Activated naive CD8-positive, alpha-beta T cell treated with anti-CD3 and anti-CD28 coated beads, Interleukin-2, amount 10 ng/mL, durations not matched to agents 7 days and 5 days (primary cell): Measurements from ENCODE around the gene PODXL2. TPM values are rescaled to one million over a fixed set of nuclear protein-coding genes. Genes with fewer than 3 reads are reported as not detected.

Experiments
- ATAC-seq: fragments of 150-1000 bp; cut with Tn5 transposase; one replicate; pipeline ENCODE4 v1.10.0; 2021; ENCODE audit warnings: low read depth, moderate library complexity
- POLR2A ChIA-PET: fragments of 350-600 bp; sonication (Branson Sonifier 250); formaldehyde crosslinking; loops from one replicate; lab custom pipeline; 2021; ENCODE audit warnings: antibody characterized with exemption; lab: Charles Lee
- DNase-seq: peaks from one replicate; pipeline ENCODE4 v3.0.0; 2021
- H3K27ac Mint-ChIP-seq: one replicate; pipeline ENCODE4 v1.8.0; 2022; ENCODE audit warnings: mild to moderate bottlenecking, mixed read lengths
- H3K27me3 Mint-ChIP-seq: one replicate; pipeline ENCODE4 v1.8.0; 2022; ENCODE audit warnings: mild to moderate bottlenecking, moderate library complexity, mixed read lengths
- H3K36me3 Mint-ChIP-seq: one replicate; pipeline ENCODE4 v1.8.0; 2021; ENCODE audit warnings: mild to moderate bottlenecking, mixed read lengths
- H3K4me1 Mint-ChIP-seq: one replicate; pipeline ENCODE4 v1.8.0; 2021; ENCODE audit warnings: mixed read lengths
- H3K4me3 Mint-ChIP-seq: one replicate; pipeline ENCODE4 v1.8.0; 2022; ENCODE audit warnings: mild to moderate bottlenecking, moderate library complexity, mixed read lengths
- H3K9me3 Mint-ChIP-seq: one replicate; pipeline ENCODE4 v1.8.0; 2021; ENCODE audit warnings: mixed read lengths
- total RNA-seq, 2 experiments: library from RNA; stranded (reverse); gene quantifications; one replicate each; pipeline ENCODE4 v1.2.3, GENCODE V29; 2021

PODXL2 gene
- total RNA-seq, 2 experiments from 2014 or later = 2.2 TPM

GRCh38 chr3:127711021-127711695 lies 82.2 kb downstream of the PODXL2 start:
- POLR2A ChIA-PET = no interaction called here
- peak; percentile 1 for DNase-seq

GRCh38 chr3:127711896-127712295 lies 82.9 kb downstream of the PODXL2 start:
- Mint-ChIP-seq H3K4me1 (no peaks in the 10 kb centered on the region), H3K4me3 (no peak overlapping the region), H3K27me3 (peaks cover 4% of the 10 kb centered on the region), H3K36me3 (no peaks in the 10 kb centered on the region), H3K9me3 (no peaks in the 10 kb centered on the region), H3K27ac (no peak overlapping the region)
- ATAC-seq (no peak), DNase-seq (peak; percentile 5)
- POLR2A ChIA-PET = no interaction called here

More at GRCh38 chr3:127711021-127711695, 82.2 kb downstream of the PODXL2 start:
- Mint-ChIP-seq H3K27ac (no peak overlapping the region), H3K9me3 (no peaks in the 10 kb centered on the region), H3K4me3 (no peak overlapping the region), H3K36me3 (no peaks in the 10 kb centered on the region), H3K27me3 (peaks cover 4% of the 10 kb centered on the region), H3K4me1 (no peaks in the 10 kb centered on the region)
- no peak for ATAC-seq

- Mint-ChIP-seq H3K4me3 (no peak overlapping the region), H3K36me3 (no peaks in the 10 kb centered on the region), H3K27ac (no peak overlapping the region), H3K27me3 (peaks cover 4% of the 10 kb centered on the region), H3K4me1 (no peaks in the 10 kb centered on the region), H3K9me3 (no peaks in the 10 kb centered on the region)
- ATAC-seq (no peak), DNase-seq (no peak)
- POLR2A ChIA-PET = no interaction called here
Observed at GRCh38 chr3:127712461-127712860, 83.5 kb downstream of the PODXL2 start.

GRCh38 chr3:127712881-127713771 lies 84.1 kb downstream of the PODXL2 start:
- H3K27ac Mint-ChIP-seq = no peak overlapping the region
- no peaks in the 10 kb centered on the region for H3K36me3 Mint-ChIP-seq
- DNase-seq (no peak), ATAC-seq (no peak)
- POLR2A ChIA-PET = no interaction called here
- no peaks in the 10 kb centered on the region for H3K4me1 Mint-ChIP-seq
- peaks cover 4% of the 10 kb centered on the region for H3K27me3 Mint-ChIP-seq
- H3K9me3 Mint-ChIP-seq = no peaks in the 10 kb centered on the region
- no peak overlapping the region for H3K4me3 Mint-ChIP-seq

- Mint-ChIP-seq H3K36me3 (no peaks in the 10 kb centered on the region), H3K4me3 (no peak overlapping the region), H3K27ac (no peak overlapping the region), H3K9me3 (no peaks in the 10 kb centered on the region), H3K4me1 (no peaks in the 10 kb centered on the region), H3K27me3 (peaks cover 4% of the 10 kb centered on the region)
- no peak for DNase-seq
- POLR2A ChIA-PET = no interaction called here
- no peak for ATAC-seq
Observed at GRCh38 chr3:127714125-127714571, 85.2 kb downstream of the PODXL2 start.

GRCh38 chr3:127714866-127715265 lies 85.9 kb downstream of the PODXL2 start:
- ATAC-seq = no peak
- Mint-ChIP-seq H3K27ac (no peak overlapping the region), H3K9me3 (no peaks in the 10 kb centered on the region), H3K27me3 (peaks cover 4% of the 10 kb centered on the region), H3K36me3 (no peaks in the 10 kb centered on the region), H3K4me3 (no peak overlapping the region), H3K4me1 (no peaks in the 10 kb centered on the region)
- DNase-seq = no peak
- POLR2A ChIA-PET = no interaction called here

GRCh38 chr3:127715532-127715931 lies 86.5 kb downstream of the PODXL2 start:
- ATAC-seq (no peak), DNase-seq (no peak)
- no peaks in the 10 kb centered on the region for H3K36me3 Mint-ChIP-seq
- H3K4me3 Mint-ChIP-seq = no peak overlapping the region
- POLR2A ChIA-PET = no interaction called here
- H3K27me3 Mint-ChIP-seq = peaks cover 4% of the 10 kb centered on the region
- no peaks in the 10 kb centered on the region for H3K9me3 Mint-ChIP-seq
- H3K27ac Mint-ChIP-seq = no peak overlapping the region
- no peaks in the 10 kb centered on the region for H3K4me1 Mint-ChIP-seq

GRCh38 chr3:127716384-127716783 lies 87.4 kb downstream of the PODXL2 start:
- Mint-ChIP-seq H3K4me1 (no peaks in the 10 kb centered on the region), H3K27ac (no peak overlapping the region), H3K9me3 (no peaks in the 10 kb centered on the region), H3K36me3 (no peaks in the 10 kb centered on the region), H3K4me3 (no peak overlapping the region), H3K27me3 (peaks cover 4% of the 10 kb centered on the region)
- ATAC-seq = no peak
- DNase-seq = no peak
- POLR2A ChIA-PET = interaction anchor here (0.6 kb wide), 1 partner anchor 21 kb away, joined by 6 read pairs; no protein-coding TSS in a partner anchor

GRCh38 chr3:127717357-127718244 lies 88.6 kb downstream of the PODXL2 start:
- Mint-ChIP-seq H3K9me3 (no peaks in the 10 kb centered on the region), H3K27ac (no peak overlapping the region), H3K4me1 (no peaks in the 10 kb centered on the region), H3K4me3 (no peak overlapping the region), H3K27me3 (peaks cover 4% of the 10 kb centered on the region), H3K36me3 (no peaks in the 10 kb centered on the region)
- ATAC-seq (no peak), DNase-seq (peak; percentile 14)
- POLR2A ChIA-PET = no interaction called here

GRCh38 chr3:127718245-127718915 lies 89.4 kb downstream of the PODXL2 start:
- Mint-ChIP-seq H3K27ac (no peak overlapping the region), H3K27me3 (peaks cover 4% of the 10 kb centered on the region), H3K4me3 (no peak overlapping the region), H3K36me3 (no peaks in the 10 kb centered on the region), H3K9me3 (no peaks in the 10 kb centered on the region), H3K4me1 (no peaks in the 10 kb centered on the region)
- DNase-seq (peak; percentile 2), ATAC-seq (no peak)
- POLR2A ChIA-PET = no interaction called here

- H3K4me1 Mint-ChIP-seq = no peaks in the 10 kb centered on the region
- no peak overlapping the region for H3K27ac Mint-ChIP-seq
Observed at GRCh38 chr3:127718916-127719290, 89.9 kb downstream of the PODXL2 start.

GRCh38 chr3:127719369-127719768 lies 90.4 kb downstream of the PODXL2 start:
- no peak overlapping the region for H3K4me3 Mint-ChIP-seq
- ATAC-seq (no peak), DNase-seq (no peak)
- H3K4me1 Mint-ChIP-seq = no peaks in the 10 kb centered on the region
- no peaks in the 10 kb centered on the region for H3K9me3 Mint-ChIP-seq
- POLR2A ChIA-PET = no interaction called here
- peaks cover 7% of the 10 kb centered on the region for H3K27me3 Mint-ChIP-seq
- no peak overlapping the region for H3K27ac Mint-ChIP-seq
- no peaks in the 10 kb centered on the region for H3K36me3 Mint-ChIP-seq

More at GRCh38 chr3:127718916-127719290, 89.9 kb downstream of the PODXL2 start:
- POLR2A ChIA-PET = no interaction called here
- DNase-seq (no peak), ATAC-seq (no peak)
- H3K36me3 Mint-ChIP-seq = no peaks in the 10 kb centered on the region
- H3K27me3 Mint-ChIP-seq = peaks cover 4% of the 10 kb centered on the region
- H3K9me3 Mint-ChIP-seq = no peaks in the 10 kb centered on the region
- no peak overlapping the region for H3K4me3 Mint-ChIP-seq
